ENCODE measurements around the gene SLC34A3. TPM values are rescaled to one million over a fixed set of nuclear protein-coding genes. Genes with fewer than 3 reads are reported as not detected.

SLC34A3 gene
- total and polyA plus RNA-seq, 4 donors, result 0.06 to 1.6 (median 0.95) TPM; not detected in 1

DNA sequence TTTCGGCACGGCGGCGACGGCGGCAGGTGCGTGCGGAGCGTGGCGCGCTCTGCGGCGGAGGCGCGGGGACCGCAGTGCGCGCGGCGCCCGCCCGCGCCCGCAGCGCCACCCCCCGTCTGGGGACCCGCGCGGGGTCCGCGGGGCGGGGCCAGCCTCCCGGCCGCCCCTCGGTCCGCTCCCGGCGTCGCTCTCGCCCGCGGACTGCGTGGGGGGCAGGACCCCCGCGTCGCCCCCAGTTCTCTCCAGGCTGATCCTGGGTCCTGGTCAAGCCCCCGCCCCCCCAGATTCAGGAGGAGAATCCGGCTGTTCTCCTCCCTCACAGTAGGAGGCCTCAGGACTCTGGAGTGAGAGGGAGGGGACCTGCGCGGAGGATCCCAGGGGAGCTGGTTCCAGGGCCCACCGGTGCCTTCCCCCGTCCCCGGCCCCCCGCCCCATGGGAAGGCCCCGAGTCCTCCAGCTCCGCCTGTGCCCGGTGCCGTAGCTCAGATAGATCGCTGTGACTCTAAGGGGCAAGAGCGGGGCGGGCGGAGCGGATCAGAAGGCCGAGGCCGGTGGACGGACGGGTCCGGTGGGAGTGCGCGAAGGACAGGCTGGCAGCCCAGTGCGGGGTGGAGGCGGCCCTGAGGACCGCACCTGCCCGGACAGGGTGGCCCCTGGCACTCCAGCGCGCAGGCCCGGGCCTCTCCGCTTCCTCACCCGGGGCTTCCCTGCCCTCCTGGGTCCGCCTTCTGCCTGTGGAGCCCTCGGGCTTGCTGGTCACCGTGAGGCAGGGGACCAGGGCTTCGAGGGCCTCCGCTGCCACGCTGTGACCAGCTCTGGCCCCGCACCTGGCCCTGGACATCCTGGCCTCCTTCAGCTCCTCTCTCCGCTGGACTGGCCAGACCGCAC, 8.3 kb upstream of the SLC34A3 start, which contains the start of gene RNF208:
Gene RNF208, minus strand, starts transcription at position 51 of the 888 bp plus-strand sequence. CDS start 1,028 bp downstream, outside the sequence.
- H3K27me3 ChIP-seq (ENCODE audit: control insufficient read depth, insufficient read depth, low read length), result no peaks in the 10 kb centered on the region

DNA sequence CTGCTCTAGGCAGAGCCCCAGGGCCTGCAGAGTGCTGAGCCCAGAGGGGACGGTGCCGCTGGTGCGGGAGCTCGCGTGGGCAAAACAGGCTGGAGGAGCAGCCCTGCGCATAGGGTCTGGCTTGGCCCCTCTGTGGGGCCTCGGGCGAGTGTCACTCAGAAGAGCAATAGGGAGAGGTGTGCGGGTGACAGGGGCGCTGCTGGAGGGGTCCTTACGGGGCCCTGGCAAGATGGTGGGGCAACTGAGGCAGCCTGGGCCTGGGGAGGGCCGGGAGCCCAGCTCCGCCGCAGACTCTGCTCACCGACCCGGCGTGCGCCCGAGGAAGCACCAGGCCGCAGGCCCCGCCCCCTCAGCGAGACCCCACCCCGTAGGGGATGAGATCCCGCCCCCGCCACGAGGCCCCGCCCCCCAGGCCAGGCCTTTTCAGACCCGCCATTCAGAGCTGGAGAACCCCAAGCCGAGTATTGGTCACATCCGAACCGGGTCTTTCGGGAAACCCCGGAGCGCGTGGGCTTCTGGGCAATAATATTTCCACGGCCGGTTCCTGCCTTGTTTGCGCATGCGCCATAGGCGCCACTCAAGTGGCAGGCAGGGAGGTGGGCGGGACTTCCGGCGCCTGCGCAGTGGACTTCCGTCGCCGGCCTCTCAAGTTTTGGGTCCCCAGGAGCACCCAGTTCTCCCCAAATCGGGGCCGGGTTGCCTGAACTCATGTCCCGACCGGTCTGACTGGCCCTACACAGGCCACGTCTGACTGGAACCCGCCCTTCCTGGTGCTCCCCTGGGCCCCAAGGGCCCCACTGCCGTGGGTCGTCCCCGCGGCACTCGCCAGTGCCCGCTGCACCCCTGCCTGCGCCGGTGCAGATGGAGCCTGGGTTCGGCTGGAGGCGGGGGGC, 7.4 kb upstream of the SLC34A3 start:
- peak; percentile 88 to 100 (median 96) for DNase-seq (ENCODE audit: low read depth in 4 of 6, low spot score in 6 of 6)
- Histone ChIP-seq H3K27ac (ENCODE audit: low read depth, low read length) (peak overlapping the region; percentile 75), H3K4me3 (ENCODE audit: low read depth, low read length) (peak overlapping the region; percentile 60), H3K27me3 (ENCODE audit: control insufficient read depth, insufficient read depth, low read length) (no peaks in the 10 kb centered on the region), H3K36me3 (ENCODE audit: control insufficient read depth, insufficient read depth, low read length) (peaks cover 27% of the 10 kb centered on the region), H3K9me3 (ENCODE audit: control insufficient read depth, insufficient read depth, low read length) (no peaks in the 10 kb centered on the region), H3K4me1 (ENCODE audit: control insufficient read depth, insufficient read depth, low read length) (peaks cover 43% of the 10 kb centered on the region)
- under 1% methylated on average over 63 of the region's 63 CpGs for WGBS (ENCODE audit: insufficient coverage)

More for the DNA sequence above, 8.3 kb upstream of the SLC34A3 start, which contains the start of gene RNF208:
- 3% methylated on average over 86 of the region's 88 CpGs for WGBS (ENCODE audit: insufficient coverage)
- peak in 2 of 6 donors; percentile 70 for DNase-seq (ENCODE audit: low read depth in 4 of 6, low spot score in 6 of 6)
- peak within 1 kb of the TSS; percentile 60 for H3K4me3 ChIP-seq (ENCODE audit: low read depth, low read length)
- peak within 1 kb of the TSS; percentile 75 for H3K27ac ChIP-seq (ENCODE audit: low read depth, low read length)
- H3K9me3 ChIP-seq (ENCODE audit: control insufficient read depth, insufficient read depth, low read length), result no peaks in the 10 kb centered on the region
- H3K4me1 ChIP-seq (ENCODE audit: control insufficient read depth, insufficient read depth, low read length), result peaks cover 40% of the 10 kb centered on the region
- peaks cover 35% of the 10 kb centered on the region for H3K36me3 ChIP-seq (ENCODE audit: control insufficient read depth, insufficient read depth, low read length)

DNA sequence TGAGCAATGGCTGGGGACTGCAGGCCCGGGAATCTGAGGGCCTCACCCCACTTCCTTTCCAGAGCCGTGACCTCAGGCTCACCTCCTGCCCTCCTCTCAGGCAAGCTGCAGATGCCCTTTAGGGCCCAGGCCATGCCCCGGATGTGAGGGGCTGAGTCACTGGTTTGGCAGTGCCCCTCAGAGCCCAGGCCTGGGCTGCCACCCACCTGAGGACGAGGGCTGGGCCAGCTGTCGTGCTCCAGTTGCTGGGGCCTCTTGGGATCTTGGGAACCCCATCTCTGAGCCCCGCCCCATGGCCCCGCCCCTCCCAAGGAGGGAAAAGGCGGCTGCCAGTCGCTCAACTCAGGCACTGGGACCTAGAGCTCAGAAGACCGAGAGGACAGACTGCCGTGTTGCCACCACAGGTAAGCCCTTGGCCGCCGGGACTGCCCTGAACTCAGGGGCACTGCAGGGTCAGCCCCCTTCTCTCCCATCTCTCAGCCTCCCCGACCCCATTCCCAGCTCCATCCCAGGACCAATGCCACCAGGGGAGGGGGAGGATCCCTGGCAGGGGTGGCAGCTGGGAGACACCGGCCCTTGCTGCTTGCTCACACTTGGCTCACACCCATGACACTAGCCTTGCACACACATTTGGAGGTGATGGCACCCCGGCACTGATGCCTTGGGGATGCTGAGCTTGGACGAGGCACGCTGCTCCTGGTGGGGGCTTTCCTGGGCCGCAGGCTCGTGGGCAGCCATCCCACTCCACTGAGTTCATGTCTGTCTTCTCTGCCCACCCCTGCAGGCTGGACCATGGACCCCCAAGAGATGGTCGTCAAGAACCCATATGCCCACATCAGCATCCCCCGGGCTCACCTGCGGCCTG, 5.6 kb upstream of the SLC34A3 start, which contains the start of gene CYSRT1:
Gene CYSRT1, plus strand, starts transcription at position 345 of the 865 bp plus-strand sequence. Its CDS starts 448 bp downstream, at position 793.
- Histone ChIP-seq H3K27ac (ENCODE audit: low read depth, low read length) (no peak within 1 kb of the TSS), H3K9me3 (ENCODE audit: control insufficient read depth, insufficient read depth, low read length) (no peaks in the 10 kb centered on the region), H3K36me3 (ENCODE audit: control insufficient read depth, insufficient read depth, low read length) (peaks cover 9% of the 10 kb centered on the region), H3K4me3 (ENCODE audit: low read depth, low read length) (peak within 1 kb of the TSS; percentile 60), H3K4me1 (ENCODE audit: control insufficient read depth, insufficient read depth, low read length) (peaks cover 38% of the 10 kb centered on the region), H3K27me3 (ENCODE audit: control insufficient read depth, insufficient read depth, low read length) (no peaks in the 10 kb centered on the region)
- DNase-seq (ENCODE audit: low read depth in 4 of 6, low spot score in 6 of 6), result no peak
- 53% methylated on average over 18 of the region's 23 CpGs for WGBS (ENCODE audit: insufficient coverage)

DNA sequence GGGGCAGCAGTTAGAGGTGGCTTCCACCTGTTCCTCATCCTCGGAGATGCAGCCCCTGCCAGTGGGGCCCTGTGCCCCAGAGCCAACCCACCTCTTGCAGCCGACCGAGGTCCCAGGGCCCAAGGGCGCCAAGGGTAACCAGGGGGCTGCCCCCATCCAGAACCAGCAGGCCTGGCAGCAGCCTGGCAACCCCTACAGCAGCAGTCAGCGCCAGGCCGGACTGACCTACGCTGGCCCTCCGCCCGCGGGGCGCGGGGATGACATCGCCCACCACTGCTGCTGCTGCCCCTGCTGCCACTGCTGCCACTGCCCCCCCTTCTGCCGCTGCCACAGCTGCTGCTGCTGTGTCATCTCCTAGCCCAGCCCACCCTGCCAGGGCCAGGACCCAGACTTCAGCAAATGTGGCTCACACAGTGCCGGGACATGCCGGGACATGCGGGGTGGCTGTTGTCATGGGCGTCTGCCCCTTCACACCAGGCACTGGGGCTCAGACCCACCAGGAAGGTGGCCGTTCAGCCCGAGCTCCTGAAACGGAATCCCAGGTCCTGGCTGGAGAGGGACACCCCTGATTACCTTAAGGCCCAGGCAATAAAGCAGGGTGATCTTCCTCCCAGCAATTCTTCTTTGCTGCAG, 4.9 kb upstream of the SLC34A3 start:
- peaks cover 35% of the 10 kb centered on the region for H3K4me1 ChIP-seq (ENCODE audit: control insufficient read depth, insufficient read depth, low read length)
- DNase-seq (ENCODE audit: low read depth in 4 of 6, low spot score in 6 of 6), result no peak
- 81% methylated on average over 21 of the region's 21 CpGs for WGBS (ENCODE audit: insufficient coverage)
- peaks cover 2% of the 10 kb centered on the region for H3K36me3 ChIP-seq (ENCODE audit: control insufficient read depth, insufficient read depth, low read length)
- H3K27ac ChIP-seq (ENCODE audit: low read depth, low read length), result no peak overlapping the region
- H3K4me3 ChIP-seq (ENCODE audit: low read depth, low read length), result no peak overlapping the region
- H3K9me3 ChIP-seq (ENCODE audit: control insufficient read depth, insufficient read depth, low read length), result no peaks in the 10 kb centered on the region
- H3K27me3 ChIP-seq (ENCODE audit: control insufficient read depth, insufficient read depth, low read length), result no peaks in the 10 kb centered on the region

DNA sequence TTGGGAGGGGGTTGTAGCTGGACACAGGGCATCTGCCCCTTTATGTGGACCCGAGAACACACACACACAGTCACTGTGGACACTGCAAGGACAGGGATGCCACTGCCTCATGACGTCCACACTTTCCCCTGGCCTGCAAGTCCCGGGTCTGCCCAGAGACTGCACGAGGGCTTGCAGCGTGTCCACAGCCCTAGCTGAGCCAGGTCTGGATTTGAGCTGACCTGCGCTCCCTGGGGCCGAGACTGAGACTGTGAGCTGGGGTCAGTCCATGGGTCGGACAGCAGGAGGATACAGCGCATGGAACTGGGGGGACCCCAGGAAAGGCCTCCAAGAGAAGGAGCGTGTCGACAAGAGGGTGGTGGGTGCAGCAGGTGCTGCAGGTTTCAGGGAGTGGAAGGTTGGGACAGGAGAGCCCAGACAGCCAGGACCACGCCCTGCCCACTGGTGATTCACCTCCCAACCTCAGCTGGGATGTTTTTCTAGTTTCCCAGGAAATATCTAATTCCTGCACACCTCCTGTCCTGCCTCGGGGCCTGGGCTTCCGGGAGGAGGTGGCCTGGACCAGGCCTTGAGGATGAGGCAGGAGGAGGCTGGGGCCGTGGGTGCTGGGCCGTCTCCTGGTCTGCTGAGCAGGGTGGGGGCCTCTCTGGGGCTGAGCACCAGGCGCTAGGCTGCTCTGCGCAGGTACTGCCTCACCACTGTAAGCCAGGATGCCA, 4.2 kb upstream of the SLC34A3 start:
- H3K36me3 ChIP-seq (ENCODE audit: control insufficient read depth, insufficient read depth, low read length), result no peaks in the 10 kb centered on the region
- H3K27ac ChIP-seq (ENCODE audit: low read depth, low read length), result no peak overlapping the region
- H3K27me3 ChIP-seq (ENCODE audit: control insufficient read depth, insufficient read depth, low read length), result no peaks in the 10 kb centered on the region
- WGBS (ENCODE audit: insufficient coverage), result 80% methylated on average over 16 of the region's 18 CpGs
- peaks cover 30% of the 10 kb centered on the region for H3K4me1 ChIP-seq (ENCODE audit: control insufficient read depth, insufficient read depth, low read length)
- DNase-seq (ENCODE audit: low read depth in 4 of 6, low spot score in 6 of 6), result no peak
- no peaks in the 10 kb centered on the region for H3K9me3 ChIP-seq (ENCODE audit: control insufficient read depth, insufficient read depth, low read length)
- no peak overlapping the region for H3K4me3 ChIP-seq (ENCODE audit: low read depth, low read length)

DNA sequence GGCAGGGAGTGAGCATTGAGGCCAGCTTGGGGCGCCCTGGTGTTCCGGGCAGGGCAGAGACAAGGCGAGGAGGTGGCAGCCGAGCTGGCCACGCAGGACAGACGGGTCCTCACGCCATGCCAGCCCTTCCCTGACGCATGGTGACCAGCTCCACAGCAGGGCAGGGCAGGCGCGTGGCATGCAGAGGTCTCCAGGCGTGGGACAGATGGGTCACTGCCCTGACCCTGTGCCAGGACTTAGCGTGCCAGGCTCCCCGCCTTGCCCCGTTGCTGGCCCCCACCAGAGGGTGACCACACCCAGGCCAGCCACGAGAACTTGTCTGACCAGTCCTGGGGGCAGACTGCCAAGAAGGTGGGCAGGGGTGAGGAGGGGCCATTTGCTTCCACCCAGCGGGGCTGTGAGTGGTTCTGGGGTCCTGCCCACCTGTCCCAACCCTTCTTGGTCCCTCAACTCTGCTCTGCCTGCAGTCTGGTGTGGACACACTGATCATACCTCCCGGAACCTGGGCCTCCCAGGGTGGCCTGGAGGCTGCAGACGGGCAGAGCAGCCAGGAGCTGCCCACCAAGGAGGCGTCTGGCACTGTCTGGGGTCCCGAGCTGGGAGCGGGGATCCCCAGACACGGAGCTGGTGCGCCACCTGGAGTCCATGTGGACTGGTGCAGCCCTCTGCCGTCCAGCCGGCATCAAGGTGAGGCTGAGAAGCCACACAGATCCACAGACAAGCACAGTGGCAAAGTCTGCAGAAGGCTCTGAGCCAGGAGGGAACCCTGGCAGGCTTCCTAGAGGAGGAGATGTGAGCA, 3.4 kb upstream of the SLC34A3 start, which contains the start of gene RNF224:
Gene RNF224, plus strand, starts transcription at position 449 of the 799 bp plus-strand sequence. CDS start 834 bp downstream, outside the sequence.
- DNase-seq (ENCODE audit: low read depth in 4 of 6, low spot score in 6 of 6), result peak in 3 of 6 donors; percentile 45 to 87 (median 83)
- 46% methylated on average over 25 of the region's 25 CpGs for WGBS (ENCODE audit: insufficient coverage)
- Histone ChIP-seq H3K4me3 (ENCODE audit: low read depth, low read length) (no peak within 1 kb of the TSS), H3K27me3 (ENCODE audit: control insufficient read depth, insufficient read depth, low read length) (no peaks in the 10 kb centered on the region), H3K9me3 (ENCODE audit: control insufficient read depth, insufficient read depth, low read length) (no peaks in the 10 kb centered on the region), H3K27ac (ENCODE audit: low read depth, low read length) (no peak within 1 kb of the TSS), H3K36me3 (ENCODE audit: control insufficient read depth, insufficient read depth, low read length) (peaks cover 2% of the 10 kb centered on the region), H3K4me1 (ENCODE audit: control insufficient read depth, insufficient read depth, low read length) (peaks cover 26% of the 10 kb centered on the region)

DNA sequence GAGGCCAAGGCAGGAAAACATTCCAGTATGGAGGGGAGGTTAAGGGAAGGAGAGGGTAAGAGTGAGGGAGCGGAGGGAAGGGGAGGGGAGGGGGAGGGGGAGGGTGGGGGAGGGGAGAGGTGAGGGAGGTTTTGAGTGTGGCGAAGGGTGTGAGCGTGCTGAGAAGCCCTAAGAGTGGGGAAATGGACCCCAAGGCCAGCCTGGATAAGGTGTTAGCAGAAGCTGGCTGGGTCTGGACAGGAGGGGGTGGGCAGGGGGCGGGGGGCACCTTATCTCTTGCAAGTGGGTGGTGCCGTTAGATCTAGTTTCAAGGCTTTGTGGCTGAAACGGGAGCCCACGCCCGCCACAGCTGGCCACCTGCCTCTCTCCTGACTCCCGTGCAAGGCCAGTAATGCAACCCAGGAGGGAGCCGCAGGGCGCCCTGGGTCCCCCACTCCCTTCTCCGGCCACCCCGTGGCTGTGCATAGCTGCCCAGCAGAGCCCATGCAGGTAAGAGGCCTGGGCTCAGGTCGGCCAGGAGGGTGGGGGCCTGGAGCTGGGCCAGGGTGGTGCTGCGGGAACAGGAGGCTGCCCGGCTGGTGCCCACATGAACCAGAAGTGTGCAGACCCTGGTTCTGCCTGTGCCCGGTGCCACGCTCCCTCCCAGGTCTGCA, 2.7 kb upstream of the SLC34A3 start:
- H3K4me1 ChIP-seq (ENCODE audit: control insufficient read depth, insufficient read depth, low read length), result peaks cover 19% of the 10 kb centered on the region
- peaks cover 4% of the 10 kb centered on the region for H3K36me3 ChIP-seq (ENCODE audit: control insufficient read depth, insufficient read depth, low read length)
- WGBS (ENCODE audit: insufficient coverage), result 57% methylated on average over 16 of the region's 18 CpGs
- no peaks in the 10 kb centered on the region for H3K9me3 ChIP-seq (ENCODE audit: control insufficient read depth, insufficient read depth, low read length)
- no peaks in the 10 kb centered on the region for H3K27me3 ChIP-seq (ENCODE audit: control insufficient read depth, insufficient read depth, low read length)
- H3K27ac ChIP-seq (ENCODE audit: low read depth, low read length), result no peak overlapping the region
- no peak for DNase-seq (ENCODE audit: low read depth in 4 of 6, low spot score in 6 of 6)
- no peak overlapping the region for H3K4me3 ChIP-seq (ENCODE audit: low read depth, low read length)

All from spinal cord (tissue), 10 donors.